Measurements from ENCODE around the gene NCS1. TPM values are rescaled to one million over a fixed set of nuclear protein-coding genes. Genes with fewer than 3 reads are reported as not detected.

NCS1 gene
- total RNA-seq, 1 donor, result 0.27 TPM

- no peak for DNase-seq (ENCODE audit: low read depth in 2 of 3, low spot score in 2 of 3)
These were observed 20.9 kb downstream of the NCS1 start for GRCh38 chr9:130193103-130193502.

- peak in 1 of 3 donors; percentile 26 for DNase-seq (ENCODE audit: low read depth in 2 of 3, low spot score in 2 of 3)
These were observed 21.6 kb downstream of the NCS1 start for GRCh38 chr9:130193531-130194377.

GRCh38 chr9:130194378-130194932, 22.3 kb downstream of the NCS1 start:
- no peak for DNase-seq (ENCODE audit: low read depth in 2 of 3, low spot score in 2 of 3)

GRCh38 chr9:130195638-130196037, 23.4 kb downstream of the NCS1 start:
- DNase-seq (ENCODE audit: low read depth in 2 of 3, low spot score in 2 of 3), result no peak

- DNase-seq (ENCODE audit: low read depth in 2 of 3, low spot score in 2 of 3), result no peak
These were observed 24.4 kb downstream of the NCS1 start for GRCh38 chr9:130196643-130197042.

GRCh38 chr9:130197386-130197785, 25.2 kb downstream of the NCS1 start:
- DNase-seq (ENCODE audit: low read depth in 2 of 3, low spot score in 2 of 3), result no peak

GRCh38 chr9:130197888-130198287, 25.7 kb downstream of the NCS1 start:
- no peak for DNase-seq (ENCODE audit: low read depth in 2 of 3, low spot score in 2 of 3)

GRCh38 chr9:130198501-130199179, 26.4 kb downstream of the NCS1 start:
- no peak for DNase-seq (ENCODE audit: low read depth in 2 of 3, low spot score in 2 of 3)

- no peak for DNase-seq (ENCODE audit: low read depth in 2 of 3, low spot score in 2 of 3)
These were observed 27.4 kb downstream of the NCS1 start for GRCh38 chr9:130199605-130200004.

GRCh38 chr9:130200038-130200849, 28.0 kb downstream of the NCS1 start:
- DNase-seq (ENCODE audit: low read depth in 2 of 3, low spot score in 2 of 3), result no peak

- no peak for DNase-seq (ENCODE audit: low read depth in 2 of 3, low spot score in 2 of 3)
These were observed 29.2 kb downstream of the NCS1 start for GRCh38 chr9:130201399-130201873.

GRCh38 chr9:130201974-130202373, 29.8 kb downstream of the NCS1 start:
- no peak for DNase-seq (ENCODE audit: low read depth in 2 of 3, low spot score in 2 of 3)

GRCh38 chr9:130204341-130204740, 32.1 kb downstream of the NCS1 start:
- DNase-seq (ENCODE audit: low read depth in 2 of 3, low spot score in 2 of 3), result no peak

GRCh38 chr9:130204959-130205358, 32.8 kb downstream of the NCS1 start:
- no peak for DNase-seq (ENCODE audit: low read depth in 2 of 3, low spot score in 2 of 3)

- no peak for DNase-seq (ENCODE audit: low read depth in 2 of 3, low spot score in 2 of 3)
These were observed 33.7 kb downstream of the NCS1 start for GRCh38 chr9:130205912-130206311.

- DNase-seq (ENCODE audit: low read depth in 2 of 3, low spot score in 2 of 3), result no peak
These were observed 34.4 kb downstream of the NCS1 start for GRCh38 chr9:130206579-130206978.

- DNase-seq (ENCODE audit: low read depth in 2 of 3, low spot score in 2 of 3), result no peak
These were observed 35.2 kb downstream of the NCS1 start for GRCh38 chr9:130207241-130207992.

GRCh38 chr9:130208600-130209347, 36.6 kb downstream of the NCS1 start:
- no peak for DNase-seq (ENCODE audit: low read depth in 2 of 3, low spot score in 2 of 3)

GRCh38 chr9:130209422-130209821, 37.2 kb downstream of the NCS1 start:
- no peak for DNase-seq (ENCODE audit: low read depth in 2 of 3, low spot score in 2 of 3)

All from hematopoietic multipotent progenitor cell (in vitro differentiated cells).